Fibroblast of lung (primary cell): ENCODE data around the gene MBD3L2B.

Source experiments
- EZH2 ChIP-seq: IDR thresholded peaks from 2 replicates; pipeline ENCODE4 v1.5.1; 2012; ENCODE audit warnings: low read length, control low read depth, mild to moderate bottlenecking; ENCODE audit errors: missing control alignments
- TF ChIP-seq, protein P1 (sequence below), 2 donors: IDR thresholded peaks in 1 of 2; conservative IDR thresholded peaks in 1 of 2; 1 replicate in 1 of 2; 2 replicates in 1 of 2; pipeline ENCODE4 v1.5.1; 2011 to 2012; ENCODE audit warnings: low read length in 2 of 2, control low read depth in 1 of 2, inconsistent platforms in 1 of 2, low read depth in 1 of 2, mild to moderate bottlenecking in 1 of 2

DNA sequence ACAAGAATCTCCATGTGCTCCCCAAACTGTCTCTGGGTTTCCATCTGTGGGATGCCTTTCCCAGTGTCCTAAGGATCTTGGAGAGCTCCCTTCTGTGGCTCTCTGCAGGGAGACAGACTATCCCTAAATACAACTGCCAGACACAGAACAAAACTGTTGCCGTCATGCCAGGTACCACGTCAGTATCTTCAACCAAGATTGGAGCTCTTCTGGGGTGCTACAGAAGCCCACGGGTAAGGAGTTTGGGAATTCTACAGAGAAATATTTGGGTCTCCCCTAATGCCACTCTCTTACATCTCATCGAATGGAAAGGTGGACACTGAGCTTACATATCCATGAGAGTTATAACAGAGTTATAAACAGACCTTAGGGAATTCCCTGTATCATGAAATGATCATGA is 42.1 kb upstream of the MBD3L2B start:
- TF ChIP-seq EZH2: no peak
- TF ChIP-seq, protein P1, sequence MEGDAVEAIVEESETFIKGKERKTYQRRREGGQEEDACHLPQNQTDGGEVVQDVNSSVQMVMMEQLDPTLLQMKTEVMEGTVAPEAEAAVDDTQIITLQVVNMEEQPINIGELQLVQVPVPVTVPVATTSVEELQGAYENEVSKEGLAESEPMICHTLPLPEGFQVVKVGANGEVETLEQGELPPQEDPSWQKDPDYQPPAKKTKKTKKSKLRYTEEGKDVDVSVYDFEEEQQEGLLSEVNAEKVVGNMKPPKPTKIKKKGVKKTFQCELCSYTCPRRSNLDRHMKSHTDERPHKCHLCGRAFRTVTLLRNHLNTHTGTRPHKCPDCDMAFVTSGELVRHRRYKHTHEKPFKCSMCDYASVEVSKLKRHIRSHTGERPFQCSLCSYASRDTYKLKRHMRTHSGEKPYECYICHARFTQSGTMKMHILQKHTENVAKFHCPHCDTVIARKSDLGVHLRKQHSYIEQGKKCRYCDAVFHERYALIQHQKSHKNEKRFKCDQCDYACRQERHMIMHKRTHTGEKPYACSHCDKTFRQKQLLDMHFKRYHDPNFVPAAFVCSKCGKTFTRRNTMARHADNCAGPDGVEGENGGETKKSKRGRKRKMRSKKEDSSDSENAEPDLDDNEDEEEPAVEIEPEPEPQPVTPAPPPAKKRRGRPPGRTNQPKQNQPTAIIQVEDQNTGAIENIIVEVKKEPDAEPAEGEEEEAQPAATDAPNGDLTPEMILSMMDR (conservative IDR thresholded peaks at IDR 0.05 in 1 of 2, IDR thresholded peaks at IDR 0.05 in 1 of 2; ENCODE audit: low read depth in 1 of 2, low read length in 2 of 2): no peak
